K562 treated with DMSO at 1 percent for 12 hours (cell line): Measurements from ENCODE around the gene RABEP2. TPM values are rescaled to one million over a fixed set of nuclear protein-coding genes. Genes with fewer than 3 reads are reported as not detected.

Experiments used
- total RNA-seq: library from RNA; unstranded; fragments of 300-600 nt; gene quantifications from 2 replicates; pipeline ENCODE4 v1.2.3, GENCODE V29; 2022; ENCODE audit not compliant: insufficient read depth

The RABEP2 gene, protein sequence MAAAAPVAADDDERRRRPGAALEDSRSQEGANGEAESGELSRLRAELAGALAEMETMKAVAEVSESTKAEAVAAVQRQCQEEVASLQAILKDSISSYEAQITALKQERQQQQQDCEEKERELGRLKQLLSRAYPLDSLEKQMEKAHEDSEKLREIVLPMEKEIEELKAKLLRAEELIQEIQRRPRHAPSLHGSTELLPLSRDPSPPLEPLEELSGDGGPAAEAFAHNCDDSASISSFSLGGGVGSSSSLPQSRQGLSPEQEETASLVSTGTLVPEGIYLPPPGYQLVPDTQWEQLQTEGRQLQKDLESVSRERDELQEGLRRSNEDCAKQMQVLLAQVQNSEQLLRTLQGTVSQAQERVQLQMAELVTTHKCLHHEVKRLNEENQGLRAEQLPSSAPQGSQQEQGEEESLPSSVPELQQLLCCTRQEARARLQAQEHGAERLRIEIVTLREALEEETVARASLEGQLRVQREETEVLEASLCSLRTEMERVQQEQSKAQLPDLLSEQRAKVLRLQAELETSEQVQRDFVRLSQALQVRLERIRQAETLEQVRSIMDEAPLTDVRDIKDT
- total RNA-seq: 19.0 and 26.4 TPM in 2 replicates

DNA sequence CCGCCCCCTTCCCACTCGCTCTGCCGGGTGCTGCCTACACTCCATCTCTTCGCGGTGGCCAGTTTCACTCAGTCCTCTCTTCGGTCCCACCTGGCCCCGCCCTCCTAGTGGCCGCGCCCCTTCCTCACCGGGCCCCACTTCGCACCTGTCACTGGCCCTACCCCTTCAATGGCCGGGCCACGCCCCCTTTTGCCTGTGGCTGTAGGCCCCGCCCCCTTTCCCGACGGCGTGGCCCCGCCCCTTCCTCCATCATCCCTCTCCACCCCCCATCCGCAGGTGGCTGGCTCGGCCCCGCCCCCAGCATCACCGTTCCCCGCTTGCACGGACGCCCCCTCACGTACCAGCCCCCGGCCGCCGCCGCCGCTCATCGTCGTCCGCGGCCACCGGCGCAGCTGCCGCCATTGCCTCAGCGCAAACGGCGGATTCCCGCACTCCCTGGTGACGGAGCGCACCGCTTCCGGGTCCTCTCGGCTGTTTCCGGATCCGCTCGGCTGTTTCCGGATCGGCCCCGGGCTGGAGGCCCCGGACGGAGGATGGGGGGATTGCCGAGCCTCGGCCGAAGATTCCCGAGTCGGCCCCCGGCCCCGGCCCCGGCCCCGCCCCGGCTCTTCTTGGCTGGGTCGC lies at the start of gene RABEP2:
Gene RABEP2, minus strand, starts transcription at position 477 of the 624 bp plus-strand sequence. Its CDS starts 75 bp downstream, at position 402.

DNA sequence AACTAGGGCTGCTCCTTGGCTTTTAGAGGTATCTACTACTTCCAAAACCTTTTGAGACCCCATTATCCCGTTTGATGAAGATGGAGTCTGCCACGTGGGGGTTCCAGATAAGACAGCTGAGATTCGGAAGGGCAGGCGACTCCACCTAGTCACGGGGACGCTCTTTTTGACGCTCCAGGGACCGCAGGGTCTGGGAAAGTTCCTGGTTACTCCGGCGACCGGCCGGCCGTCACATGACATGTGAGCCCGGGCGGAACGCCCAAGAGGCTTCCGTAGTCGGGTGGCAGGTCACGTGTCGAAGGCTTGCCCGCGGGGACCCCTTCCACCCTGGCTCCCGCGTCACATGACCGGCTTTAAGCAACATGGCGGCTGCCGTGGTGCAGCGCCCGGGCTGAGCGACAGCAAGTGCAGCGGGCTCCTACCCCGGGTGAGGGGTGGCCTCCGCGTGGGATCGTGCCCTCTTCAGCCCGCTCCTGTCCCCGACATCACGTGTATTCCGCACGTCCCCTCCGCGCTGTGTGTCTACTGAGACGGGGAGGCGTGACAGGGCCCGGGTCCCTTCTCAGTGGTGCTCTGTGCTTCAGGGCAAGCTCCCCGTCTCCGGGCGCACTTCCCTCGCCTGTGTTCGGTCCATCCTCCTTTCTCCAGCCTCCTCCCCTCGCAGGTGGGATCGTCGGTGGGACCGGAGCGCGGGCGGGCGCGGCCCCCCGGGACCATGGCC lies 49.6 kb upstream of the RABEP2 start, which contains the start of gene SPNS1:
Gene SPNS1, plus strand, starts transcription at position 342 of the 721 bp plus-strand sequence. Its CDS starts 374 bp downstream, at position 716.

DNA sequence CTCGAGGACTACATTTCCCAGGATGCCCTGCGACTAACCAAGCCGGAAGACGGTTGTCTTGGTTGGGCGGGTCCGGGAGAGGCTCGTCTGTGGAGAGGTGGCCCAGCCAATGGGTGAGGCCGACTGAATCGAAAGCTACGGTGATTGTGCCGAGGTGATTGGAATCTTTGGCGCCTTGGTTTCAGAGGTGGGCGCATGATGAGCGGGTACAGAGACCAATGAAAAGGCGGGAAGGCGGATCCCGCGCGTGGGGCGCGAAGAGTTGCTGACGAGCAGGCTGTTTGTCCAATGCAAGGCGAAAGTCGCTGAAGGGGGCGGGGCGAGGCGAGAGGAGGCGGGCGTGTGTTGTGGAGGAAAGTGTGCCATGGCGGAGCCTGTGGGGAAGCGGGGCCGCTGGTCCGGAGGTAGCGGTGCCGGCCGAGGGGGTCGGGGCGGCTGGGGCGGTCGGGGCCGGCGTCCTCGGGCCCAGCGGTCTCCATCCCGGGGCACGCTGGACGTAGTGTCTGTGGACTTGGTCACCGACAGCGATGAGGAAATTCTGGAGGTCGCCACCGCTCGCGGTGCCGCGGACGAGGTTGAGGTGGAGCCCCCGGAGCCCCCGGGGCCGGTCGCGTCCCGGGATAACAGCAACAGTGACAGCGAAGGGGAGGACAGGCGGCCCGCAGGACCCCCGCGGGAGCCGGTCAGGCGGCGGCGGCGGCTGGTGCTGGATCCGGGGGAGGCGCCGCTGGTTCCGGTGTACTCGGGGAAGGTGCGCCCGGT lies 25.8 kb upstream of the RABEP2 start, which contains the start of gene NFATC2IP:
Gene NFATC2IP, plus strand, starts transcription at position 290 of the 762 bp plus-strand sequence. Its CDS starts 75 bp downstream, at position 365.

DNA sequence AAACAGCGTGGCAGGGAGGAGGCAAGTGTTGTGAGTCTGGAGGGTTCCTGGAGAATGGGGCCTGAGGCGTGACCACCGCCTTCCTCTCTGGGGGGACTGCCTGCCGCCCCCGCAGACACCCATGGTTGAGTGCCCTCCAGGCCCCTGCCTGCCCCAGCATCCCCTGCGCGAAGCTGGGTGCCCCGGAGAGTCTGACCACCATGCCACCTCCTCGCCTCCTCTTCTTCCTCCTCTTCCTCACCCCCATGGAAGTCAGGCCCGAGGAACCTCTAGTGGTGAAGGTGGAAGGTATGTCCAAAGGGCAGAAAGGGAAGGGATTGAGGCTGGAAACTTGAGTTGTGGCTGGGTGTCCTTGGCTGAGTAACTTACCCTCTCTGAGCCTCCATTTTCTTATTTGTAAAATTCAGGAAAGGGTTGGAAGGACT lies 6.8 kb upstream of the RABEP2 start, which contains the start of gene CD19:
Gene CD19, plus strand, starts transcription at position 171 of the 425 bp plus-strand sequence. Its CDS starts 30 bp downstream, at position 201.

DNA sequence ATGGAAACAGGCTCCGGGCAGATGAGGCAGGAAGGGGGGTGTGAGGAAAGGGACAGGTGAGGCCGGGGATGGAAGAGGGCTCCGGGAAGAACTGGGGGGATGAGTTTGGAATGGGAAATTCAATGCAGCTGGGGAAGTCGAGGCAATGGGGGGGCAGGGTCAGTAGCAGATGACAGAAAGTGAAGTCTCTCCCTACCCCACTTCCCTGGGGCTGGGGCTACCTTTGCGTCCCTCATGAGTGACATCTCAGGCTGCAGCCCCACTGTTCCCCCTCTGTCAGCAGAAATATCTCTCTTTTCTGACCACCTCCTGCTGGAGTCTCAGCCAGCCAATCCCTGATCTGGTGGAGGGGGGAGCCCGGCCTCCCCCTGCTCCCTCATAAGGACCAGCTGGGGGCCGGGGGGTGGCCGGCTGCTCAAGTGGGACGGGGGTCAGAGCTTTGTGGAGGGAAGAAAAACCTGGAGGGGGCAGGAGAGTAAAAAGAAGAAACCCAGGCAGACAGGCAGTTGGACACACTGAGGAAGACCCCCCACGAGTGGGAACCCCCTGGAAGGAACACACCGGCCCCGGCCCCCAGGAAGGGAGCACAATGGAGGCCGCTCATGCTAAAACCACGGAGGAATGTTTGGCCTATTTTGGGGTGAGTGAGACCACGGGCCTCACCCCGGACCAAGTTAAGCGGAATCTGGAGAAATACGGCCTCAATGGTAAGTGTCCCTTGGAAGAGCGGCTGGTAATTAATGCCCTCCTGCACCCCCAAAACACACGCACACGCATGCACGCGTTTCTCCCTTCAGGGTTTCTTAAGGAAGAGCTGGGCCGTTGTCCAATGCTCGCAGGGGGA lies 46.7 kb downstream of the RABEP2 start, which contains the start of gene ATP2A1:
Gene ATP2A1, plus strand, starts transcription at position 406 of the 844 bp plus-strand sequence. Its CDS starts 184 bp downstream, at position 590.

Other genes with a start within 250 kb of the RABEP2 start
- 301 and 323 TPM in 2 replicates for gene EIF3C, start 213.8 kb downstream of the RABEP2 start, total RNA-seq
- gene NPIPB9, start 173.5 kb downstream of the RABEP2 start, total RNA-seq: not detected in 2 replicates
- 123 and 257 TPM in 2 replicates for gene ATXN2L, start 102.2 kb downstream of the RABEP2 start, total RNA-seq
- gene TUFM, start 78.9 kb downstream of the RABEP2 start, total RNA-seq: 221 and 251 TPM in 2 replicates
- gene SH2B1, start 61.4 kb downstream of the RABEP2 start, total RNA-seq: 43.1 and 53.3 TPM in 2 replicates
- gene ATP2A1, start 46.8 kb downstream of the RABEP2 start, total RNA-seq: 2.1 and 6.5 TPM in 2 replicates
- gene CD19, start 6.7 kb upstream of the RABEP2 start, total RNA-seq: 4.2 and 4.5 TPM in 2 replicates
- gene NFATC2IP, start 25.7 kb upstream of the RABEP2 start, total RNA-seq: 13.9 and 38.7 TPM in 2 replicates
- gene SPNS1, start 49.5 kb upstream of the RABEP2 start, total RNA-seq: 93.0 and 94.0 TPM in 2 replicates
- gene LAT, start 59.8 kb upstream of the RABEP2 start, total RNA-seq: 2.2 and 3.7 TPM in 2 replicates